ENCODE measurements around the gene LARGE1.

LARGE1 gene

GRCh38 chr22:33275073-33275443, 645.2 kb downstream of the LARGE1 start:
- no peak for ATAC-seq

- ATAC-seq: no peak
Measured at GRCh38 chr22:33274214-33275072, 645.8 kb downstream of the LARGE1 start.

DNA sequence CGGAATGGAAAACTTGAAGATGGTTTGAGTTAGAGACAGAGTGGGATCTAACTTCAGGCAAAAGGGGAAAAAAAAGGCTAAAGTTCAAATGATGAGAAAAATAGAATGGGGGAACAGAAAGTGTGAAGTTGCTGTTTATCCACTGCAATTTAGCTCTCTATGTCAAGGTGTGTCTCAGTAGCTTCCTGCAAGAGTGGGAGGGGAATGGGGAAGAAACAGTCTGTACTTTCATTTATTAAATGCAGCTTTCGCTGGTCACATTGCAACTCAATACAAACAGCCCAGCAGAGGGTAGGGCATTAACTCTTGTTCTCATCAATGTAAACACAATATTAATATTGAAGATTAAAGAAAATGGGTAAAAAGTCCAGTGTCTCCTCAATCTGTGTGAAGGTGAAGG, 647.4 kb downstream of the LARGE1 start:
- no peak for ATAC-seq

GRCh38 chr22:33272180-33272579, 648.1 kb downstream of the LARGE1 start:
- no peak for ATAC-seq

DNA sequence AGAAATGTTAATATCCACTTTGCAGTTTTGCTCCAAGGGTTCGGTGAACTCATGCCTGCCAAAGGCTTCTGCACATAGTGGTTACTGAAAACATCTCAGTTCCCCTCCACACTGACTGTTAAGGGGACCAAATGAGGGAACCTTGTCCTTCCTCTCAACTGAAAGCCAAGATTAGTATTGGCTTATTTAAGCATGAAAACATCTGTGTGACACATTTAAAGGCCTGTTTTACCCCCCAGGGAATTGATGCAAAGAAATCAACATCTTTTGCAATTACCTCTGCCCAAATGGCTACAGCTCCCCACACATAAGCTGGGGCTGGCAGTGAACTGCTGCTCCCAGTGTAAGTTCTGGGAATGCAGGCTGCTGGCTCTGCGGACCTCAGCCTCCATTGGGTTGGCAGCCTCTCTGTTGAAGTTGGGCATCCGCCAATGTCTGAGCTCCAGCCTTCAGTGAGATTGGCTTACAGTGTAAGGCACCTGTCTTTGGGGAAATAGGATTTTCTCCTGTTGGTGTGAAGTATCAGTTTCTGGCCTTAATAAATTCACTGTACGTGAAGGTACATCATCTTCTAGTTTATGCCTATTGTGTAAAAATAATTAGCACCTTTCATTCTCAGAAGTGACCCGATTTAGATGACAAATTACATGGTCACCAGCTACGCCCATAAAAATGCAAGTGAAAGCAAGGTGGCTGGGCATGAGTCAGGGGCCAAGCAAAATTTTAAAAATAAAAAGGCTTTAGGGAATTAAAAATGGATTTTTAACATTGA, 648.7 kb downstream of the LARGE1 start:
- peak; percentile 21 to 49 for ATAC-seq

GRCh38 chr22:33270596-33270995, 649.7 kb downstream of the LARGE1 start:
- no peak for ATAC-seq

DNA sequence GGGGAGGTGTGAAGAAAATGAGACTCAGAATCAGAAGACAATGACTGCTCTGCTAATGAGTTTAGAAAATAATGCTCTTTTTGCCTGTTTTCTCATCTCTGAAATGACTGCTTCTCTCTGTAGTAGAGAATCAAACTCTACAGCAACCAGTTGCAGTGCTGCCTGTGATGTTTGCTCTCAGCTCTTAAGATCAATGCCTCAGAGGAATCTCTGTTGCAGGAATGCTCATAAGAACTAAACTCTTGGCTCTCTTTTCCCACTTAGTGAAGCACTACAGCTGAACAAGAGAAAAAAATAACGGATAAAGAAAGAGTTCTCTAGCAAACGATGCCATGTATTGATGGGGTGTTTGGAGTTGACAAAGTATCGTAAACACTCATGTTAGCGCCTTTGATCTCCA, 658.6 kb downstream of the LARGE1 start:
- no peak for ATAC-seq

- no peak for ATAC-seq
Measured at GRCh38 chr22:33260498-33260897, 659.8 kb downstream of the LARGE1 start.

GRCh38 chr22:33255791-33256190, 664.5 kb downstream of the LARGE1 start:
- ATAC-seq: no peak

DNA sequence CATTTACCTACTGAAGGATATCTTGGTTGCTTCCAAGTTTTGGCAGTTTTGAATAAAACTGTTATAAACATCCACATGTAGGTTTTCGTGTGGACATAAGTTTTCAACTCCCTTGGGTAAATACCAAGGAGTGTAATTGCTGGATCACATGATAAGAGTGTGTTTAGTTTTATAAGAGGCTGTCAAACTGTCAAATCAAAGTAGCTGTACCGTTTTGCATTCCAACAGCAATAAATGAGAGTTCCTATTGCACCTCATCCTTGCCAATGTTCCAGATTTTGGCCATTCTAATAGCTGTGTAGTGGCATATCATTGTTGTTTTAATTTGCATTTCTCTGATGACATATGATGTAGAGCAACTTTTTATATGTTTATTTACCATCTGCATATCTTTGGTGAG, 671.3 kb downstream of the LARGE1 start:
- no peak for ATAC-seq

- ATAC-seq: peak; percentile 17 to 21
Measured at GRCh38 chr22:33247758-33248157, 672.5 kb downstream of the LARGE1 start.

DNA sequence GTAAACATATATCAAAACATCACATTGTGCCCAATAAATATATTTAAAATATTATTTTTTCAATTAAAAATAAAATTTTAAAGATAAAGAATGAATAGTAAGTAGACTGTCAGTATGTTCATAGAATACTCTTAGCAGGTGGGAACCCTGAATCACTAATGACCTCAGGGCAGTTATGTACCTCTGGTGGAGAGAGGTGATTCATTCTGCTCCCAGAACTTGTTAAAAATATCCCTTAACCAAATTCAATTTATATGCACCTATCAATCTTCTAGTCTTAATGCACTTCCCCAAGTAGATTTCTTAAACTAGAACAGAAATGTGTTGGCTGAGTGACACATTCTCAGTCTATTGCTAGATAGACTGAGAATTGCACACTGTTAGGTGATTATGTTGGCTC, 678.2 kb downstream of the LARGE1 start:
- no peak for ATAC-seq

- no peak for ATAC-seq
Measured at GRCh38 chr22:33240888-33241475, 679.3 kb downstream of the LARGE1 start.

GRCh38 chr22:33232071-33232470, 688.2 kb downstream of the LARGE1 start:
- ATAC-seq: no peak

GRCh38 chr22:33227791-33228190, 692.5 kb downstream of the LARGE1 start:
- no peak for ATAC-seq

DNA sequence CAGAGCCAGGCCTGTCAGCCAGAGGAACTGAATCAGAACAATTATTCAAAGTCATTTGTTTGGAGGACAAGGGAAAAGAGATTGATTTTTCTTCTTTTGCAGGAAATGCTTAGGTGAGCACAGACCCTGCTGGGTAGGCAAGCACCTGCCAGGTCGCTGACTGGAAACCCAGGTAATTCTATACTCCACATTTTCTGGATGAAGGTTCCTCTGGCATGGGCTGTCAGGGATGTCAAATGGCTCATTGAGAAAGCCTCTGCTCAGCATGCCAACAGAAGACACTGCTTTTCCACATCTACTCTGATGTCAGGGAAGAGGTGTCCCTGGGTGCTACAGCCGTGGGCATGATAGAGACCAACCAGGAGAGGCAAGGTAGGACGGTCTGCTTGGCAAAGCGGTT, 695.4 kb downstream of the LARGE1 start:
- ATAC-seq: no peak

Measured in activated CD4-positive, CD25-positive, alpha-beta regulatory T cell treated with anti-CD3 and anti-CD28 coated beads, Interleukin-2, amount 50 U/mL, for 24 hours (primary cell).